SK-N-MC (cell line): ENCODE results near the gene CHD9.

Experiments
- EZH2 ChIP-seq: fragments of 200-600 bp; sonication (generic); IDR thresholded peaks from one replicate; pipeline ENCODE4 v1.6.1; 2017; ENCODE audit warnings: antibody characterized with exemption
- FOXP2 ChIP-seq: optimal IDR thresholded peaks from 2 replicates; pipeline ENCODE3; 2011; ENCODE audit warnings: mild to moderate bottlenecking, moderate library complexity; ENCODE audit not compliant: insufficient read depth; ENCODE audit errors: extremely low read length, control extremely low read depth
- POLR2AphosphoS5 ChIP-seq: IDR thresholded peaks from 2 replicates; pipeline ENCODE4 v1.6.1; 2012; ENCODE audit warnings: mild to moderate bottlenecking, low read depth, low read length, borderline replicate concordance

GRCh38 chr16:53018834-53019416 lies 35.9 kb upstream of the CHD9 start:
- TF ChIP-seq POLR2AphosphoS5 (no peak), EZH2 (no peak), FOXP2 (no peak)
